ENCODE measurements around the gene LSMEM2. TPM values are rescaled to one million over a fixed set of nuclear protein-coding genes. Genes with fewer than 3 reads are reported as not detected.

Gene LSMEM2
- total RNA-seq, 1 donor from 2014 or later, result not detected

- H3K36me3 ChIP-seq (ENCODE audit: control insufficient read depth, insufficient read depth, low read length), result peaks cover 3% of the 10 kb centered on the region
Observed at GRCh38 chr3:50288387-50289007, 9.6 kb downstream of the LSMEM2 start.

GRCh38 chr3:50289130-50289529 lies 10.2 kb downstream of the LSMEM2 start:
- no peaks in the 10 kb centered on the region for H3K27me3 ChIP-seq (ENCODE audit: control insufficient read depth, insufficient read depth, low read length)
- H3K36me3 ChIP-seq (ENCODE audit: control insufficient read depth, insufficient read depth, low read length), result peaks cover 3% of the 10 kb centered on the region
- no peak for DNase-seq (ENCODE audit: low read depth)
- H3K4me3 ChIP-seq (ENCODE audit: low read depth, low read length), result no peak overlapping the region
- TF ChIP-seq CTCF (IDR thresholded peaks at IDR 0.05; ENCODE audit: insufficient read depth, low read length, poor library complexity, severe bottlenecking), result no peak

More at GRCh38 chr3:50288387-50289007, 9.6 kb downstream of the LSMEM2 start:
- no peak for DNase-seq (ENCODE audit: low read depth)
- Histone ChIP-seq H3K27me3 (ENCODE audit: control insufficient read depth, insufficient read depth, low read length) (no peaks in the 10 kb centered on the region), H3K4me3 (ENCODE audit: low read depth, low read length) (no peak overlapping the region)
- no peak for TF ChIP-seq CTCF (IDR thresholded peaks at IDR 0.05; ENCODE audit: insufficient read depth, low read length, poor library complexity, severe bottlenecking)

- Histone ChIP-seq H3K4me3 (ENCODE audit: low read depth, low read length) (no peak overlapping the region), H3K36me3 (ENCODE audit: control insufficient read depth, insufficient read depth, low read length) (peaks cover 3% of the 10 kb centered on the region), H3K27me3 (ENCODE audit: control insufficient read depth, insufficient read depth, low read length) (no peaks in the 10 kb centered on the region)
- no peak for TF ChIP-seq CTCF (IDR thresholded peaks at IDR 0.05; ENCODE audit: insufficient read depth, low read length, poor library complexity, severe bottlenecking)
- no peak for DNase-seq (ENCODE audit: low read depth)
Observed at GRCh38 chr3:50290161-50290641, 11.3 kb downstream of the LSMEM2 start.

GRCh38 chr3:50292159-50293078 lies 13.5 kb downstream of the LSMEM2 start, which contains the start of gene IFRD2:
Gene IFRD2 (minus strand): TSS chr3:50292429. CDS start chr3:50292274, 155 bp downstream.
- no peaks in the 10 kb centered on the region for H3K27me3 ChIP-seq (ENCODE audit: control insufficient read depth, insufficient read depth, low read length)
- DNase-seq (ENCODE audit: low read depth), result peak; percentile 90
- H3K4me3 ChIP-seq (ENCODE audit: low read depth, low read length), result peak within 1 kb of the TSS; percentile 89
- H3K36me3 ChIP-seq (ENCODE audit: control insufficient read depth, insufficient read depth, low read length), result peaks cover 3% of the 10 kb centered on the region
- TF ChIP-seq CTCF (IDR thresholded peaks at IDR 0.05; ENCODE audit: insufficient read depth, low read length, poor library complexity, severe bottlenecking), result no peak

GRCh38 chr3:50293079-50293801 lies 14.4 kb downstream of the LSMEM2 start:
- H3K4me3 ChIP-seq (ENCODE audit: low read depth, low read length), result no peak overlapping the region
- TF ChIP-seq CTCF (IDR thresholded peaks at IDR 0.05; ENCODE audit: insufficient read depth, low read length, poor library complexity, severe bottlenecking), result no peak
- no peaks in the 10 kb centered on the region for H3K27me3 ChIP-seq (ENCODE audit: control insufficient read depth, insufficient read depth, low read length)
- no peak for DNase-seq (ENCODE audit: low read depth)
- H3K36me3 ChIP-seq (ENCODE audit: control insufficient read depth, insufficient read depth, low read length), result peaks cover 3% of the 10 kb centered on the region
